ENCODE data around the gene ASMTL. TPM values are rescaled to one million over a fixed set of nuclear protein-coding genes. Genes with fewer than 3 reads are reported as not detected.

Gene ASMTL
- total and polyA plus RNA-seq, 2 experiments from 2014 or later: 53.7 to 61.2 TPM

DNA sequence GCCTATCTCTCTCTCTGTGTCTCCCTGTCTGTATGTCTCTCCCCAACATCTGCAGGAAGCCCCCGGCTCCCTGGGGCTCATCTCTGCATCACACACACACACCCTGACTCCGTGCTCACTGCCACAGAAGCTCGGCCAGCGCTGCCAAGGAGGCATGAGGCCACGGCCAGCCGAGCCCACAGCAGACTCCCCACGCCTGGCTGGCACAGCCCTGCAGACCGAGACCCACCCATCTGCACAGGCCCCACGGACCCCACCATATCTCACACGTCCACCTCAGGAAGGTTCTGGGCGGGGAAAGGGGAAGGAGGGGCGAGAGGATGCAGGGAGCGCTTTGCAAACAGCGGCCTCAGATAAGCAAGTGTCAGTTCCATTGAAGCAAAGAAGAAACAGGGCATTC is 32.3 kb downstream of the ASMTL start:
- ATAC-seq: peak; percentile 8; the same call in 1 of the 3 replicates
- peaks cover 8% of the 10 kb centered on the region for H3K4me1 Mint-ChIP-seq
- H3K4me1 ChIP-seq (ENCODE audit: insufficient read depth): no peaks in the 10 kb centered on the region
- no peak overlapping the region for H3K27ac Mint-ChIP-seq
- H2AFZ ChIP-seq: no peak overlapping the region
- no peaks in the 10 kb centered on the region for H3K27me3 ChIP-seq (ENCODE audit: insufficient read depth)
- H3F3A ChIP-seq (replicated peaks; ENCODE audit: low read depth): peaks cover 33% of the 10 kb centered on the region; the same call in 1 of the 2 replicates
- H4K20me1 ChIP-seq (replicated peaks; ENCODE audit: insufficient read depth): peaks cover 6% of the 10 kb centered on the region; the same call in 1 of the 2 replicates
- H3K9me2 ChIP-seq (ENCODE audit: insufficient read depth): no peaks in the 10 kb centered on the region
- H3K27ac ChIP-seq (ENCODE audit: low read depth): no peak overlapping the region
- peaks cover 21% of the 10 kb centered on the region for H3K36me3 ChIP-seq (ENCODE audit: insufficient read depth)
- no peaks in the 10 kb centered on the region for H3K79me2 ChIP-seq (replicated peaks; ENCODE audit: insufficient read depth)
- no peak overlapping the region for H3K4me3 Mint-ChIP-seq
- TF ChIP-seq NANOG (IDR thresholded peaks at IDR 0.05; ENCODE audit: borderline replicate concordance) (no peak), CREB1 (CRISPR knock-in tag; IDR thresholded peaks at IDR 0.05; ENCODE audit: low read depth) (no peak), POLR2AphosphoS5 (IDR thresholded peaks at IDR 0.05; ENCODE audit: low read depth) (peak; percentile 16; the same call in 1 of the 2 replicates)
- TF ChIP-seq, protein P1, sequence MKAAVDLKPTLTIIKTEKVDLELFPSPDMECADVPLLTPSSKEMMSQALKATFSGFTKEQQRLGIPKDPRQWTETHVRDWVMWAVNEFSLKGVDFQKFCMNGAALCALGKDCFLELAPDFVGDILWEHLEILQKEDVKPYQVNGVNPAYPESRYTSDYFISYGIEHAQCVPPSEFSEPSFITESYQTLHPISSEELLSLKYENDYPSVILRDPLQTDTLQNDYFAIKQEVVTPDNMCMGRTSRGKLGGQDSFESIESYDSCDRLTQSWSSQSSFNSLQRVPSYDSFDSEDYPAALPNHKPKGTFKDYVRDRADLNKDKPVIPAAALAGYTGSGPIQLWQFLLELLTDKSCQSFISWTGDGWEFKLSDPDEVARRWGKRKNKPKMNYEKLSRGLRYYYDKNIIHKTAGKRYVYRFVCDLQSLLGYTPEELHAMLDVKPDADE (IDR thresholded peaks at IDR 0.05): no peak
- H3K4me3 ChIP-seq: no peak overlapping the region
- peaks cover 25% of the 10 kb centered on the region for H3K27me3 Mint-ChIP-seq (ENCODE audit: insufficient read depth, low read depth, poor library complexity)
- peaks cover 55% of the 10 kb centered on the region for H3K9me3 Mint-ChIP-seq
- H3K36me3 Mint-ChIP-seq (ENCODE audit: low read depth): peaks cover 58% of the 10 kb centered on the region
- no peak for DNase-seq (ENCODE audit: low spot score)
- H3K4me2 ChIP-seq: no peak overlapping the region

DNA sequence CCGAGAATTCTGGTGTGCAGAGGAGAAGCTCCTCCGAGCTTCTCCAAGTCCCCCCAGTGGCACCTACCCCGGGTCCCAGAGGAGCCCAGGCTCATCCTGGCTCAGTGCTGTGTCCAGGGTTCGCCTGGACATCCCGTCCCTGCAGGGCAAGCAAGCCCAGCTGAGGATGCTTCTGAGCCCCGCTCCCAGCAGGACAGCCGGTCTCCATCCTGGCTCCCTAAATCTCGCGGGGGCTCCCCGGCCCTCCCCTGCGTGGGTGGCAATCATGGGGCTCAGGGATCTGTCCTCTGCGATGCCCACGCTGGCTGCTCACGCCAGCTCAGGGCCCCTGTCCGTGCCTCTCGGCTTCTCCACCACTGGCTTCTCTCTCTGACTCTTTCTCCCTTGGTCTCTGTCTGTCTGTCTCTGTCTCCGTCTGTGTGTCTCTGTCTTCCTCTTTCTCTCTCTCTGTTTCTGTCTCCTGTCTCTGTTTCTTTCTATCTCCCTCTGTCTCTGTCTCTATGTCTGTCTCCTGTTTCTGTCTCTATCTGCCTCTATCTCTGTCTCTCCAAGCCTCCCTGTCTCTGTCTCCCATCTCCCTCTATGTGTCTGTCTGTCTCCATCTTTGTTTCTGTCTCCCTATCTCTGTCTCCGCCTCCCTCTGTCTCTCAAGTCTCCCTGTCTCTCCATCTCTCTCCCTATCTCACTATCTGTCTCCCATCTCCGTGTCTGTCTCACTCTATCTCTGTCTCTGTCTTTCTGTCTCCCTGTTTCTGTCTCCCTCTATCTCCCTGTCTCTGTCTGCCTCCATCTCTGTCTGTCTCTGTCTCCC is 33.0 kb downstream of the ASMTL start:
- Histone ChIP-seq H2AFZ (no peak overlapping the region), H3K4me2 (no peak overlapping the region), H3K9me2 (ENCODE audit: insufficient read depth) (no peaks in the 10 kb centered on the region), H3K4me1 (ENCODE audit: insufficient read depth) (no peaks in the 10 kb centered on the region), H4K20me1 (replicated peaks; ENCODE audit: insufficient read depth) (peaks cover 6% of the 10 kb centered on the region; the same call in 1 of the 2 replicates), H3K4me3 (no peak overlapping the region), H3K79me2 (replicated peaks; ENCODE audit: insufficient read depth) (no peaks in the 10 kb centered on the region), H3K27ac (ENCODE audit: low read depth) (no peak overlapping the region), H3F3A (replicated peaks; ENCODE audit: low read depth) (peaks cover 33% of the 10 kb centered on the region; the same call in 1 of the 2 replicates), H3K27me3 (ENCODE audit: insufficient read depth) (no peaks in the 10 kb centered on the region), H3K36me3 (ENCODE audit: insufficient read depth) (peaks cover 16% of the 10 kb centered on the region)
- ATAC-seq (peak; percentile 12), DNase-seq (ENCODE audit: low spot score) (no peak)
- peaks cover 57% of the 10 kb centered on the region for H3K36me3 Mint-ChIP-seq (ENCODE audit: low read depth)
- peaks cover 22% of the 10 kb centered on the region for H3K27me3 Mint-ChIP-seq (ENCODE audit: insufficient read depth, low read depth, poor library complexity)
- H3K4me3 Mint-ChIP-seq: no peak overlapping the region
- H3K4me1 Mint-ChIP-seq: peaks cover 8% of the 10 kb centered on the region
- H3K27ac Mint-ChIP-seq: peak overlapping the region; percentile 20; the same call in 1 of the 2 replicates
- H3K9me3 Mint-ChIP-seq: peaks cover 49% of the 10 kb centered on the region
- TF ChIP-seq, protein P1 (IDR thresholded peaks at IDR 0.05): no peak
- TF ChIP-seq NANOG (IDR thresholded peaks at IDR 0.05; ENCODE audit: borderline replicate concordance) (no peak), ZNF114 (CRISPR knock-in tag; IDR thresholded peaks at IDR 0.05) (no peak), EZH2phosphoT487 (IDR thresholded peaks at IDR 0.05; ENCODE audit: unreplicated experiment) (no peak), CREB1 (CRISPR knock-in tag; IDR thresholded peaks at IDR 0.05; ENCODE audit: low read depth) (no peak), JUNB (IDR thresholded peaks at IDR 0.05; ENCODE audit: unreplicated experiment) (no peak)
- TF ChIP-seq, protein P2, sequence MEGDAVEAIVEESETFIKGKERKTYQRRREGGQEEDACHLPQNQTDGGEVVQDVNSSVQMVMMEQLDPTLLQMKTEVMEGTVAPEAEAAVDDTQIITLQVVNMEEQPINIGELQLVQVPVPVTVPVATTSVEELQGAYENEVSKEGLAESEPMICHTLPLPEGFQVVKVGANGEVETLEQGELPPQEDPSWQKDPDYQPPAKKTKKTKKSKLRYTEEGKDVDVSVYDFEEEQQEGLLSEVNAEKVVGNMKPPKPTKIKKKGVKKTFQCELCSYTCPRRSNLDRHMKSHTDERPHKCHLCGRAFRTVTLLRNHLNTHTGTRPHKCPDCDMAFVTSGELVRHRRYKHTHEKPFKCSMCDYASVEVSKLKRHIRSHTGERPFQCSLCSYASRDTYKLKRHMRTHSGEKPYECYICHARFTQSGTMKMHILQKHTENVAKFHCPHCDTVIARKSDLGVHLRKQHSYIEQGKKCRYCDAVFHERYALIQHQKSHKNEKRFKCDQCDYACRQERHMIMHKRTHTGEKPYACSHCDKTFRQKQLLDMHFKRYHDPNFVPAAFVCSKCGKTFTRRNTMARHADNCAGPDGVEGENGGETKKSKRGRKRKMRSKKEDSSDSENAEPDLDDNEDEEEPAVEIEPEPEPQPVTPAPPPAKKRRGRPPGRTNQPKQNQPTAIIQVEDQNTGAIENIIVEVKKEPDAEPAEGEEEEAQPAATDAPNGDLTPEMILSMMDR (conservative IDR thresholded peaks at IDR 0.05; ENCODE audit: low read depth in 2 of 2): no peak
- TF ChIP-seq, protein P3, sequence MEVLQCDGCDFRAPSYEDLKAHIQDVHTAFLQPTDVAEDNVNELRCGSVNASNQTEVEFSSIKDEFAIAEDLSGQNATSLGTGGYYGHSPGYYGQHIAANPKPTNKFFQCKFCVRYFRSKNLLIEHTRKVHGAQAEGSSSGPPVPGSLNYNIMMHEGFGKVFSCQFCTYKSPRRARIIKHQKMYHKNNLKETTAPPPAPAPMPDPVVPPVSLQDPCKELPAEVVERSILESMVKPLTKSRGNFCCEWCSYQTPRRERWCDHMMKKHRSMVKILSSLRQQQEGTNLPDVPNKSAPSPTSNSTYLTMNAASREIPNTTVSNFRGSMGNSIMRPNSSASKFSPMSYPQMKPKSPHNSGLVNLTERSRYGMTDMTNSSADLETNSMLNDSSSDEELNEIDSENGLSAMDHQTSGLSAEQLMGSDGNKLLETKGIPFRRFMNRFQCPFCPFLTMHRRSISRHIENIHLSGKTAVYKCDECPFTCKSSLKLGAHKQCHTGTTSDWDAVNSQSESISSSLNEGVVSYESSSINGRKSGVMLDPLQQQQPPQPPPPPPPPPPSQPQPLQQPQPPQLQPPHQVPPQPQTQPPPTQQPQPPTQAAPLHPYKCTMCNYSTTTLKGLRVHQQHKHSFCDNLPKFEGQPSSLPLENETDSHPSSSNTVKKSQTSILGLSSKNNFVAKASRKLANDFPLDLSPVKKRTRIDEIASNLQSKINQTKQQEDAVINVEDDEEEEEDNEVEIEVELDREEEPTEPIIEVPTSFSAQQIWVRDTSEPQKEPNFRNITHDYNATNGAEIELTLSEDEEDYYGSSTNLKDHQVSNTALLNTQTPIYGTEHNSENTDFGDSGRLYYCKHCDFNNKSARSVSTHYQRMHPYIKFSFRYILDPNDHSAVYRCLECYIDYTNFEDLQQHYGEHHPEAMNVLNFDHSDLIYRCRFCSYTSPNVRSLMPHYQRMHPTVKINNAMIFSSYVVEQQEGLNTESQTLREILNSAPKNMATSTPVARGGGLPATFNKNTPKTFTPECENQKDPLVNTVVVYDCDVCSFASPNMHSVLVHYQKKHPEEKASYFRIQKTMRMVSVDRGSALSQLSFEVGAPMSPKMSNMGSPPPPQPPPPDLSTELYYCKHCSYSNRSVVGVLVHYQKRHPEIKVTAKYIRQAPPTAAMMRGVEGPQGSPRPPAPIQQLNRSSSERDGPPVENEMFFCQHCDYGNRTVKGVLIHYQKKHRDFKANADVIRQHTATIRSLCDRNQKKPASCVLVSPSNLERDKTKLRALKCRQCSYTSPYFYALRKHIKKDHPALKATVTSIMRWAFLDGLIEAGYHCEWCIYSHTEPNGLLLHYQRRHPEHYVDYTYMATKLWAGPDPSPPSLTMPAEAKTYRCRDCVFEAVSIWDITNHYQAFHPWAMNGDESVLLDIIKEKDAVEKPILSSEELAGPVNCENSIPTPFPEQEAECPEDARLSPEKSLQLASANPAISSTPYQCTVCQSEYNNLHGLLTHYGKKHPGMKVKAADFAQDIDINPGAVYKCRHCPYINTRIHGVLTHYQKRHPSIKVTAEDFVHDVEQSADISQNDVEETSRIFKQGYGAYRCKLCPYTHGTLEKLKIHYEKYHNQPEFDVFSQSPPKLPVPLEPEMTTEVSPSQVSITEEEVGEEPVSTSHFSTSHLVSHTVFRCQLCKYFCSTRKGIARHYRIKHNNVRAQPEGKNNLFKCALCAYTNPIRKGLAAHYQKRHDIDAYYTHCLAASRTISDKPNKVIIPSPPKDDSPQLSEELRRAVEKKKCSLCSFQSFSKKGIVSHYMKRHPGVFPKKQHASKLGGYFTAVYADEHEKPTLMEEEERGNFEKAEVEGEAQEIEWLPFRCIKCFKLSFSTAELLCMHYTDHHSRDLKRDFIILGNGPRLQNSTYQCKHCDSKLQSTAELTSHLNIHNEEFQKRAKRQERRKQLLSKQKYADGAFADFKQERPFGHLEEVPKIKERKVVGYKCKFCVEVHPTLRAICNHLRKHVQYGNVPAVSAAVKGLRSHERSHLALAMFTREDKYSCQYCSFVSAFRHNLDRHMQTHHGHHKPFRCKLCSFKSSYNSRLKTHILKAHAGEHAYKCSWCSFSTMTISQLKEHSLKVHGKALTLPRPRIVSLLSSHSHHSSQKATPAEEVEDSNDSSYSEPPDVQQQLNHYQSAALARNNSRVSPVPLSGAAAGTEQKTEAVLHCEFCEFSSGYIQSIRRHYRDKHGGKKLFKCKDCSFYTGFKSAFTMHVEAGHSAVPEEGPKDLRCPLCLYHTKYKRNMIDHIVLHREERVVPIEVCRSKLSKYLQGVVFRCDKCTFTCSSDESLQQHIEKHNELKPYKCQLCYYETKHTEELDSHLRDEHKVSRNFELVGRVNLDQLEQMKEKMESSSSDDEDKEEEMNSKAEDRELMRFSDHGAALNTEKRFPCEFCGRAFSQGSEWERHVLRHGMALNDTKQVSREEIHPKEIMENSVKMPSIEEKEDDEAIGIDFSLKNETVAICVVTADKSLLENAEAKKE (CRISPR knock-in tag; IDR thresholded peaks at IDR 0.05): no peak

Measured in GM23338 (cell line).